Measurements from ENCODE around the gene SREBF2. TPM values are rescaled to one million over a fixed set of nuclear protein-coding genes. Genes with fewer than 3 reads are reported as not detected.
A peak's percentile ranks its signal among the peaks of the same experiment; 100 is the strongest.

SREBF2 gene
- total and polyA plus RNA-seq, 2 of the 8 experiments (the other 6 are each of a cell fraction or from before 2014, with no cell fraction given): 125 to 144 TPM

GRCh38 chr22:41846268-41846987 is 13.5 kb downstream of the SREBF2 start:
- Histone ChIP-seq H3K4me3 (ENCODE audit: extremely low read depth in 1 of 4, insufficient read depth in 2 of 4, low read depth in 3 of 4, low read length in 4 of 4) (no peak overlapping the region), H3K18ac (ENCODE audit: extremely low read depth, low read length) (peak overlapping the region; percentile 22; the same call in 1 of the 2 replicates), H4K91ac (replicated peaks; ENCODE audit: insufficient read length, low read length) (no peak overlapping the region), H2AK5ac (ENCODE audit: low read depth, low read length) (no peak overlapping the region), H2BK12ac (ENCODE audit: low read depth, low read length) (peak overlapping the region; percentile 35; the same call in 1 of the 2 replicates), H2BK15ac (ENCODE audit: low read length) (no peak overlapping the region), H3K14ac (ENCODE audit: insufficient read length) (no peak overlapping the region), H3K36me3 (ENCODE audit: control insufficient read depth in 2 of 4, insufficient read depth in 4 of 4, low read length in 3 of 4) (peaks cover 0 to 16% (median 4%) of the 10 kb centered on the region in 4 experiments; a peak in 4 of 8 replicates), H3K27ac (ENCODE audit: low read depth, low read length) (0 out of 2 replicates have a peak overlapping the region, but pooled peaks have one; percentile 9), H2AFZ (ENCODE audit: low read length) (no peak overlapping the region), H4K5ac (ENCODE audit: insufficient read length, low read depth, low read length) (no peak overlapping the region), H3K4me2 (ENCODE audit: insufficient read depth in 1 of 2, low read depth in 2 of 2, low read length in 2 of 2) (peak overlapping the region in 1 of 2 experiments; percentile 34; a peak in 2 of 4 replicates), H3K79me1 (ENCODE audit: low read depth, low read length) (peaks cover 21% of the 10 kb centered on the region), H3K27me3 (replicated peaks in 1 of 4; ENCODE audit: control insufficient read depth in 3 of 4, extremely low read depth in 1 of 4, insufficient read depth in 3 of 4, low read length in 3 of 4) (no peaks in the 10 kb centered on the region), H4K8ac (ENCODE audit: extremely low read depth, insufficient read depth, low read length) (no peak overlapping the region), H3K79me2 (ENCODE audit: control insufficient read depth in 1 of 2, insufficient read depth in 2 of 2, low read length in 2 of 2) (peaks cover 39 to 96% of the 10 kb centered on the region in 2 experiments), H3K23ac (ENCODE audit: insufficient read length) (no peak overlapping the region), H2BK20ac (ENCODE audit: low read length) (no peak overlapping the region), H2BK120ac (replicated peaks; ENCODE audit: low read depth, low read length) (no peak overlapping the region), H4K20me1 (replicated peaks in 1 of 2; ENCODE audit: control insufficient read depth in 1 of 2, insufficient read depth in 2 of 2, low read length in 2 of 2) (peaks cover 14 to 33% of the 10 kb centered on the region in 2 experiments), H3K56ac (replicated peaks; ENCODE audit: insufficient read length, low read depth, low read length) (no peak overlapping the region), H2BK5ac (ENCODE audit: low read depth, low read length) (peak overlapping the region; percentile 46; the same call in 1 of the 2 replicates), H3K4ac (replicated peaks; ENCODE audit: insufficient read length, low read depth, low read length) (no peak overlapping the region), H3K9ac (replicated peaks in 1 of 4; ENCODE audit: extremely low read depth in 1 of 4, low read depth in 3 of 4, low read length in 3 of 4) (0 out of 7 replicates have a peak overlapping the region, but pooled peaks of 1 of the 4 experiments have one; percentile 19), H3K4me1 (replicated peaks in 1 of 4; ENCODE audit: control insufficient read depth in 3 of 4, insufficient read depth in 4 of 4, low read length in 3 of 4) (peaks cover 11 to 38% (median 26%) of the 10 kb centered on the region in 4 experiments), H3K23me2 (ENCODE audit: low read depth, low read length) (no peaks in the 10 kb centered on the region), H3K9me3 (ENCODE audit: insufficient read depth in 2 of 2, low read depth in 1 of 2, low read length in 1 of 2) (no peaks in the 10 kb centered on the region)
- CTCF ChIA-PET (ENCODE audit: partially characterized antibody): interaction anchor here (0.6 to 3.8 kb wide), 12 partner anchors 10 to 149 kb away, joined by 3 to 33 read pairs (median 4); no protein-coding TSS in a partner anchor
- POLR2A ChIA-PET (ENCODE audit: partially characterized antibody): interaction anchor here (1.4 to 8.7 kb wide), 4 partner anchors 8 to 20 kb away, joined by 4 to 85 read pairs (median 10); partner anchors contain the start of gene SREBF2
- FAIRE-seq (no peak), DNase-seq (ENCODE audit: low read depth in 1 of 2, low spot score in 2 of 2) (no peak)
- 79% methylated on average over 10 of the region's 10 CpGs; no CpG with 5 or more reads in 1 of the 2 experiments for WGBS, 2 experiments (ENCODE audit: extremely low coverage in 1 of 2, insufficient coverage in 1 of 2, insufficient read length in 1 of 2, insufficient replicate concordance in 2 of 2, low coverage in 1 of 2, low lambda C conversion rate in 2 of 2, missing lambda C conversion rate in 1 of 2)
- TF ChIP-seq BRCA1 (IDR thresholded peaks at IDR 0.05; ENCODE audit: low read depth, low read length) (no peak), FOSL1 (IDR thresholded peaks at IDR 0.05; ENCODE audit: insufficient read depth, low read depth, low read length) (no peak), POU5F1 (IDR thresholded peaks at IDR 0.05; ENCODE audit: low read depth, low read length) (no peak), ASH2L (IDR thresholded peaks at IDR 0.05; ENCODE audit: low read length) (no peak), YY1 (IDR thresholded peaks at IDR 0.05; ENCODE audit: low read depth, low read length) (no peak), TAF1 (IDR thresholded peaks at IDR 0.05; ENCODE audit: low read depth, low read length) (no peak), JUN (IDR thresholded peaks at IDR 0.05; ENCODE audit: low read depth, low read length) (no peak)
- TF ChIP-seq, protein P1, sequence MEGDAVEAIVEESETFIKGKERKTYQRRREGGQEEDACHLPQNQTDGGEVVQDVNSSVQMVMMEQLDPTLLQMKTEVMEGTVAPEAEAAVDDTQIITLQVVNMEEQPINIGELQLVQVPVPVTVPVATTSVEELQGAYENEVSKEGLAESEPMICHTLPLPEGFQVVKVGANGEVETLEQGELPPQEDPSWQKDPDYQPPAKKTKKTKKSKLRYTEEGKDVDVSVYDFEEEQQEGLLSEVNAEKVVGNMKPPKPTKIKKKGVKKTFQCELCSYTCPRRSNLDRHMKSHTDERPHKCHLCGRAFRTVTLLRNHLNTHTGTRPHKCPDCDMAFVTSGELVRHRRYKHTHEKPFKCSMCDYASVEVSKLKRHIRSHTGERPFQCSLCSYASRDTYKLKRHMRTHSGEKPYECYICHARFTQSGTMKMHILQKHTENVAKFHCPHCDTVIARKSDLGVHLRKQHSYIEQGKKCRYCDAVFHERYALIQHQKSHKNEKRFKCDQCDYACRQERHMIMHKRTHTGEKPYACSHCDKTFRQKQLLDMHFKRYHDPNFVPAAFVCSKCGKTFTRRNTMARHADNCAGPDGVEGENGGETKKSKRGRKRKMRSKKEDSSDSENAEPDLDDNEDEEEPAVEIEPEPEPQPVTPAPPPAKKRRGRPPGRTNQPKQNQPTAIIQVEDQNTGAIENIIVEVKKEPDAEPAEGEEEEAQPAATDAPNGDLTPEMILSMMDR (IDR thresholded peaks at IDR 0.05; ENCODE audit: control extremely low read depth in 1 of 3, insufficient read depth in 1 of 3, low read depth in 1 of 3, low read length in 3 of 3): no peak
- TF ChIP-seq, protein P2, sequence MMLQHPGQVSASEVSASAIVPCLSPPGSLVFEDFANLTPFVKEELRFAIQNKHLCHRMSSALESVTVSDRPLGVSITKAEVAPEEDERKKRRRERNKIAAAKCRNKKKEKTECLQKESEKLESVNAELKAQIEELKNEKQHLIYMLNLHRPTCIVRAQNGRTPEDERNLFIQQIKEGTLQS (IDR thresholded peaks at IDR 0.05; ENCODE audit: insufficient read depth, low read depth, low read length): no peak

Data from H1 (cell line).